Kidney epithelial cell (primary cell): ENCODE measurements around the gene TENT4B. TPM values are rescaled to one million over a fixed set of nuclear protein-coding genes. Genes with fewer than 3 reads are reported as not detected.

Source experiments
- DNase-seq: peaks from one replicate; pipeline ENCODE4 v3.0.0-alpha.2; 2010; ENCODE audit warnings: low read depth
- H3K27me3 ChIP-seq: 2 replicates; pipeline ENCODE4 v1.6.0; 2011; ENCODE audit warnings: low read length; ENCODE audit not compliant: control insufficient read depth, insufficient read depth
- H3K36me3 ChIP-seq: 2 replicates; pipeline ENCODE4 v1.5.1; 2011; ENCODE audit warnings: low read length; ENCODE audit not compliant: control insufficient read depth, insufficient read depth
- H3K4me3 ChIP-seq: 2 replicates; pipeline ENCODE4 v1.5.1; 2011; ENCODE audit warnings: low read depth, mild to moderate bottlenecking, control low read depth, low read length
- total RNA-seq: library from RNA; depleted of rRNA; stranded (reverse); fragments of >200 nt; gene quantifications from 2 replicates; pipeline ENCODE4 v1.2.3, GENCODE V29; 2015
- TF ChIP-seq, protein P1 (sequence below): IDR thresholded peaks from 2 replicates; pipeline ENCODE4 v1.5.1; 2011; ENCODE audit warnings: mild to moderate bottlenecking, moderate library complexity, low read length, control low read depth, inconsistent platforms; ENCODE audit not compliant: insufficient read depth, poor library complexity, severe bottlenecking

TENT4B gene
- total RNA-seq, 1 donor from 2014 or later, result 11.0 TPM

DNA sequence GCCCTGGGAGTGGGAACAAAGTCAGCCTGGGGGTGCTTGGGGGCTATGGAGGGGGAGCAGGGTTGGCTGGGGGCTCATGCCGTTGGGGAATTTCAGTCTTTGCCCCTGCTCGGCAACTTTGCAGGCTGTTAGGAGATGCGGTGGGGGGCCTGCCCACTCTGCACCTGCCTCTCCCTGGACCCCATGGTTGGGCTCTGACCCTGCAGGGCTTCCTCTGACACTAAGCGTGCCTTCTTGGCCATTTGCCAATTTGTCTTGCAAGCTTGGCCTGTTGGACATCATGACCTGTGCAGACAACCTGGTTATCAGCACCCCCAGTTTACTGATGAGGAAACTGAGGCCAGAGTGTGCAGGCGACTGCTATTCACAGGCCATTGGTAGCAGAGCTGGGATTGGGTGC is 127.8 kb downstream of the TENT4B start:
- H3K36me3 ChIP-seq, result no peaks in the 10 kb centered on the region
- no peak overlapping the region for H3K4me3 ChIP-seq
- DNase-seq, result no peak
- H3K27me3 ChIP-seq, result no peaks in the 10 kb centered on the region
- TF ChIP-seq, protein P1, sequence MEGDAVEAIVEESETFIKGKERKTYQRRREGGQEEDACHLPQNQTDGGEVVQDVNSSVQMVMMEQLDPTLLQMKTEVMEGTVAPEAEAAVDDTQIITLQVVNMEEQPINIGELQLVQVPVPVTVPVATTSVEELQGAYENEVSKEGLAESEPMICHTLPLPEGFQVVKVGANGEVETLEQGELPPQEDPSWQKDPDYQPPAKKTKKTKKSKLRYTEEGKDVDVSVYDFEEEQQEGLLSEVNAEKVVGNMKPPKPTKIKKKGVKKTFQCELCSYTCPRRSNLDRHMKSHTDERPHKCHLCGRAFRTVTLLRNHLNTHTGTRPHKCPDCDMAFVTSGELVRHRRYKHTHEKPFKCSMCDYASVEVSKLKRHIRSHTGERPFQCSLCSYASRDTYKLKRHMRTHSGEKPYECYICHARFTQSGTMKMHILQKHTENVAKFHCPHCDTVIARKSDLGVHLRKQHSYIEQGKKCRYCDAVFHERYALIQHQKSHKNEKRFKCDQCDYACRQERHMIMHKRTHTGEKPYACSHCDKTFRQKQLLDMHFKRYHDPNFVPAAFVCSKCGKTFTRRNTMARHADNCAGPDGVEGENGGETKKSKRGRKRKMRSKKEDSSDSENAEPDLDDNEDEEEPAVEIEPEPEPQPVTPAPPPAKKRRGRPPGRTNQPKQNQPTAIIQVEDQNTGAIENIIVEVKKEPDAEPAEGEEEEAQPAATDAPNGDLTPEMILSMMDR, result no peak

Other genes starting within 250 kb of the TENT4B start
- 18.0 and 23.9 TPM in 2 replicates for gene CNEP1R1, start 128.1 kb upstream of the TENT4B start, total RNA-seq
- 19.1 and 19.4 TPM in 2 replicates for gene HEATR3, start 87.3 kb upstream of the TENT4B start, total RNA-seq
- 30.3 and 36.2 TPM in 2 replicates for gene ADCY7, start 113.2 kb downstream of the TENT4B start, total RNA-seq
- 51.7 and 61.3 TPM in 2 replicates for gene BRD7, start 215.7 kb downstream of the TENT4B start, total RNA-seq